RWPE2 (cell line): ENCODE results near the gene PACSIN3.

Experiments used
- ATAC-seq: fragments of 200-7000 bp; cut with Tn5 transposase; 3 replicates; pipeline ENCODE4 v1.9.1; 2021; ENCODE audit warnings: low read depth
- DNase-seq: peaks from one replicate; pipeline ENCODE4 v3.0.0-alpha.2; 2020; ENCODE audit warnings: low spot score
- H3K27ac ChIP-seq: fragments of 450-650 bp; 2 replicates; pipeline ENCODE4 v1.5.1; 2017; ENCODE audit warnings: mild to moderate bottlenecking; ENCODE audit not compliant: poor library complexity, severe bottlenecking
- H3K27me3 ChIP-seq: fragments of 250-450 bp; sonication (Bioruptor Pico); 2 replicates; pipeline ENCODE4 v1.5.1; 2021; ENCODE audit warnings: mild to moderate bottlenecking, moderate library complexity; ENCODE audit not compliant: insufficient read depth, poor library complexity, severe bottlenecking
- H3K36me3 ChIP-seq: fragments of 250-450 bp; sonication (Bioruptor Pico); 2 replicates; pipeline ENCODE4 v1.5.1; 2020; ENCODE audit warnings: low read depth, mild to moderate bottlenecking, moderate library complexity
- H3K4me1 ChIP-seq: fragments of 250-450 bp; sonication (Bioruptor Pico); 2 replicates; pipeline ENCODE4 v1.5.1; 2021; ENCODE audit warnings: mild to moderate bottlenecking, moderate library complexity; ENCODE audit not compliant: insufficient read depth, poor library complexity, severe bottlenecking
- H3K4me3 ChIP-seq: fragments of 250-450 bp; sonication (Bioruptor Pico); 2 replicates; pipeline ENCODE4 v1.5.1; 2021; ENCODE audit warnings: mild to moderate bottlenecking, moderate library complexity; ENCODE audit not compliant: severe bottlenecking
- H3K9me3 ChIP-seq: fragments of 250-450 bp; sonication (Bioruptor Pico); 2 replicates; pipeline ENCODE4 v1.5.1; 2021; ENCODE audit warnings: mild to moderate bottlenecking, moderate library complexity; ENCODE audit not compliant: severe bottlenecking
- CTCF ChIP-seq: fragments of 450-650 bp; IDR thresholded peaks from one replicate; pipeline ENCODE4 v1.5.1; 2017; ENCODE audit warnings: mild to moderate bottlenecking, moderate library complexity; ENCODE audit not compliant: poor library complexity, severe bottlenecking

PACSIN3 gene

GRCh38 chr11:47132490-47132889 lies 53.7 kb downstream of the PACSIN3 start:
- ATAC-seq: no peak

GRCh38 chr11:47131136-47131535 lies 55.1 kb downstream of the PACSIN3 start:
- TF ChIP-seq CTCF: no peak
- DNase-seq (no peak), ATAC-seq (no peak)
- no peak overlapping the region for H3K27ac ChIP-seq
- H3K27me3 ChIP-seq: no peaks in the 10 kb centered on the region
- H3K4me3 ChIP-seq: no peak overlapping the region
- H3K9me3 ChIP-seq: no peaks in the 10 kb centered on the region
- no peaks in the 10 kb centered on the region for H3K4me1 ChIP-seq
- H3K36me3 ChIP-seq: no peaks in the 10 kb centered on the region

More at GRCh38 chr11:47132490-47132889, 53.7 kb downstream of the PACSIN3 start:
- Histone ChIP-seq H3K36me3 (no peaks in the 10 kb centered on the region), H3K27ac (no peak overlapping the region), H3K9me3 (no peaks in the 10 kb centered on the region), H3K27me3 (no peaks in the 10 kb centered on the region), H3K4me3 (no peak overlapping the region), H3K4me1 (no peaks in the 10 kb centered on the region)
- no peak for TF ChIP-seq CTCF
- DNase-seq: no peak

- Histone ChIP-seq H3K27ac (no peak overlapping the region), H3K4me3 (no peak overlapping the region), H3K27me3 (no peaks in the 10 kb centered on the region), H3K36me3 (no peaks in the 10 kb centered on the region), H3K4me1 (no peaks in the 10 kb centered on the region), H3K9me3 (no peaks in the 10 kb centered on the region)
- no peak for TF ChIP-seq CTCF
- no peak for ATAC-seq
- DNase-seq: no peak
These were observed 55.7 kb downstream of the PACSIN3 start for GRCh38 chr11:47130543-47130942.
